Astrocyte (in vitro differentiated cells and primary cell): ENCODE measurements around the gene PKD1L1.

Experiments used
- EZH2 ChIP-seq: IDR thresholded peaks from 2 replicates; pipeline ENCODE4 v1.6.1; 2012; ENCODE audit warnings: mild to moderate bottlenecking, low read length, inconsistent platforms; ENCODE audit not compliant: insufficient read depth
- TF ChIP-seq, protein P1 (sequence below): IDR thresholded peaks from 2 replicates; pipeline ENCODE4 v1.5.1; 2011; ENCODE audit warnings: low read depth, mild to moderate bottlenecking, inconsistent platforms, low read length, moderate library complexity; ENCODE audit not compliant: insufficient read depth

DNA sequence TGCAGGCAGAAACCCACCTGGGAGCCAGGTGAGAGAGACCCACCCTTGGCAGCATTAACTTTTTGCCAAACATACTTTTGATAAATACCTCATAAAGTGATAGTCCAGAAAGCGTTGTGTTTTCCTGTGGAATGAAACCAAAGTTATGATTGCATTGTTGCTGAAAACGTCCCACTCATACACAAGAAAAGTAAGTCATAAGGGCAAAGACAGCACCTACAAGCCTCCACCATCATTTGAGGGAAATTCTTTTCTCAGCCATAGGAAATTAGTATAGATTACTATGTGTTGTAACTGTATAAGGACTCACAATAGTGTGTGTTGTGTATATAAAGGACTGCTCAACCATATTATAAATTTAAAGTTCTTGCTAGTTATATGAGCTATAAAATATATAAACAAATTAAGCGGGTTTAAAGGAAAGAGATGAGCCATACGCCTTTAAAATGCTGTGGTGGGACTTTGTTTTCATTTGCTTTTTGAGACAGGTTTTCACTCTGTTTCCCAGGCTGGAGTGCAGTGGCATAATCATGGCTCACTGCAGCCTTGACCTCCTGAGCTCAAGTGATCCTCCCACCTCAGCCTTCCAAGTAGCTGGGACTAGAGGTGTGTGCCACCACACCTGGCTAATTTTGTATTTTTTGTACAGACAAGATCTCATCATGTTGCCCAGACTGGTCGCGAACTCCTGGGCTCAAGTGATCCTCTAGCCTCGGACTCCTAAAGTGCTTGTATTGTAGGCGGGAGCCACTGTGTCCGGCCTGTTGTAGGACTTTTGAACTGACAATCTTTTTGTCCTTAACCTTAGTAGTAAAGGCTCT, 160.8 kb downstream of the PKD1L1 start:
- no peak for TF ChIP-seq EZH2
- TF ChIP-seq, protein P1, sequence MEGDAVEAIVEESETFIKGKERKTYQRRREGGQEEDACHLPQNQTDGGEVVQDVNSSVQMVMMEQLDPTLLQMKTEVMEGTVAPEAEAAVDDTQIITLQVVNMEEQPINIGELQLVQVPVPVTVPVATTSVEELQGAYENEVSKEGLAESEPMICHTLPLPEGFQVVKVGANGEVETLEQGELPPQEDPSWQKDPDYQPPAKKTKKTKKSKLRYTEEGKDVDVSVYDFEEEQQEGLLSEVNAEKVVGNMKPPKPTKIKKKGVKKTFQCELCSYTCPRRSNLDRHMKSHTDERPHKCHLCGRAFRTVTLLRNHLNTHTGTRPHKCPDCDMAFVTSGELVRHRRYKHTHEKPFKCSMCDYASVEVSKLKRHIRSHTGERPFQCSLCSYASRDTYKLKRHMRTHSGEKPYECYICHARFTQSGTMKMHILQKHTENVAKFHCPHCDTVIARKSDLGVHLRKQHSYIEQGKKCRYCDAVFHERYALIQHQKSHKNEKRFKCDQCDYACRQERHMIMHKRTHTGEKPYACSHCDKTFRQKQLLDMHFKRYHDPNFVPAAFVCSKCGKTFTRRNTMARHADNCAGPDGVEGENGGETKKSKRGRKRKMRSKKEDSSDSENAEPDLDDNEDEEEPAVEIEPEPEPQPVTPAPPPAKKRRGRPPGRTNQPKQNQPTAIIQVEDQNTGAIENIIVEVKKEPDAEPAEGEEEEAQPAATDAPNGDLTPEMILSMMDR = no peak
